HG03521 (cell line): ENCODE results near the gene RFX8.
"Not testable (repeated sequence)": the region's sequence is repeated elsewhere in the genome, so short reads cannot be mapped to it uniquely, and the experiment has no call there.

ENCODE experiments used
- ATAC-seq: cut with Tn5 transposase; IDR thresholded peaks from one replicate; pipeline ENCODE4 v1.9.1; 2021; ENCODE audit warnings: mild to moderate bottlenecking, moderate library complexity; ENCODE audit not compliant: unreplicated experiment

The RFX8 gene

GRCh38 chr2:101354420-101355311, 120.2 kb downstream of the RFX8 start:
- no peak for ATAC-seq

DNA sequence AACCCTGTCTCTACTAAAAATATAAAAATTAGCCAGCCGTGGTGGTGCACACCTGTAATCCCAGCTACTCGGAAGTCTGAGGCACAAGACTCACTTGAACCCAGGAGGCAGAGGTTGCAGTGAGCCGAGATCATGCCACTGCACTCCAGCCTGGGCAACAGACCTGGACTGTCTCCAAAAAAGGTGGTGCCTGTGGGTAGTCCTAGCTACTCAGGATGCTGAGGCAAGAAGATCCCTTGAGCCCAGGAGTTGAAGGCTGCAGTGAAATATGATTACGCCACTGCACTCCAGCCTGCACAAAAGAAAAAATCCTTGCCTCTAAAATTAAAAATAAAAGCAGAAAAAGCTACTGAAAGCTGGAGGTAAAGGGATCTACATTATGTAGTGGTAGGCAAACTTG, 122.3 kb downstream of the RFX8 start:
- ATAC-seq = not testable (repeated sequence)

DNA sequence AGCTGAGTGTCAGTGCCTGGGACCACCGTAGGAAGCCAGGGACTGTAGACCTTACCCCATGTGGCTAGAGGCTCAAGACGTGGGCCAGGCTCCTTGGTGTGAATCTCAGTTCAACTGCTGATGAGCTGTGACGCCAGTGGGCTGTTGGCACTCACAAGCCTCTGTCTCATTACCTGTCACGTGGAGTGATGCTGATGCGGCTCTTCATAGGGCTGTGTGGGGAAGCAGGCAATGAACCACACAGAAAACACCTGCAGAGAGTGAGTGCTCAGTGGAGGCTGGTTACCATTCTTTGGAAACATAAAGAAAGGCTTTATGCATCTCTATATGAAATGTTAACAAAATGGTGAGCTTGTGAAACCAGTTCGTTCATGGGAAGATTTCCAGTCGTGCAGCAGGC, 123.7 kb downstream of the RFX8 start:
- ATAC-seq = no peak

DNA sequence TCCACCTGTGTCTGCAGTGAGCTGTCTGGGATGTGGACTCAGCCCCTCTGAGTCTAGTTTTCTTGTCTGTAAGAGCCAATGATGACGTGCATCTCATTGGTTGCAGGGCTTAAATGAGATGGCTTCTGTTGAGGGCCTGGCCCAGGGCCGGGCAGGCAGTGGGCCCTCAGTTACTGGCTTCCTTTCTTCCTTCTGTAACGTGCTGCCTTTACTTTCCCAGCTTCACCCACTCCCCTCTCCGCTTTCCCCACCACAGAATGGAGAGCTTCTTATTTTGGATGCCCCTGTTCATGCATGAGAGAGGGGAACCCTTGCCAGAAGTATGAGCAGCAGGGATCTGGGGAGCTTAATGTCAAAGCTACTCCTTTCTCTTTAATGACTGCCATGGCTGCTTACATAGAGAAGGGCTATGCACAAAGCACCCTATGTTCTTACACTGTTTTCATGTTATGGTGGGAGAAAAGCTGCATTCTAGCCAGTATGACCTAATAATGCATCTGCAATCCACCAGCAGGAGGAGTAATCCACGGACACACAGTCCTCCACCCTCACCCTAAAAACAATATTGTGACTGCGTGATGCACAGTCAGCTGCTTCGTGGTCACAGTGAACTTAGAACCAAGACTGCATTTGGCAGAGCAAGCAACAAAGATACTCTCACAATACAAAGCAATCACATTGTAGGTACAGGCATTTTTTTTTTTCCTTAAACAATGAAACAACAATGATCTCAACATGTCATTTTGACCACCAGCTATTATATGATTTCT, 124.8 kb downstream of the RFX8 start:
- no peak for ATAC-seq

DNA sequence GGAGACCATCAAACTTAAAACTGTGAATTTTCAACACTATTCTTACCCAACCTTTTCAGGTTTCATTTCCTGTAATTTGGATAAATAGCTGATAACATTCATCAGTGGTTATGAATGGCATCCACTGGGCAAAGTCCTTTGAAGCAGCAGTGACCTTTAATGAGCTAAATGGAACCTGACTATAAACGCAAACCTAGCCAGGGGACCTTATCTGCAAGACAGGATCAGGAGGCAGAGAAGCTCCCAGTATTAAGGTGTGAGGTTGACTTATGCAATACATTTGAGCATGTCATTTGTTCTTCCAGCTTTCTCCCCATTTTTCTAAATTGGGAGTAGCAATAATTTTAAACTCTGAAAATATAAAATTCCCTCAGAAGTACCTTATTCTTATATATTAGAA, 126.0 kb downstream of the RFX8 start:
- no peak for ATAC-seq
